Measurements from ENCODE around the gene GALNT16.
"Not testable (repeated sequence)": the region's sequence is repeated elsewhere in the genome, so short reads cannot be mapped to it uniquely, and the experiment has no call there.

The GALNT16 gene

GRCh38 chr14:69285661-69286255 lies 25.8 kb downstream of the GALNT16 start:
- no peak for DNase-seq (ENCODE audit: low read depth, low spot score)

GRCh38 chr14:69287098-69288010 lies 27.4 kb downstream of the GALNT16 start:
- no peak for DNase-seq (ENCODE audit: low read depth, low spot score)

GRCh38 chr14:69288011-69288771 lies 28.2 kb downstream of the GALNT16 start:
- DNase-seq (ENCODE audit: low read depth, low spot score) = no peak

GRCh38 chr14:69288956-69289705 lies 29.2 kb downstream of the GALNT16 start:
- DNase-seq (ENCODE audit: low read depth, low spot score) = no peak

GRCh38 chr14:69289811-69290520 lies 30.0 kb downstream of the GALNT16 start:
- DNase-seq (ENCODE audit: low read depth, low spot score) = no peak

- DNase-seq (ENCODE audit: low read depth, low spot score) = not testable (repeated sequence)
Measured at GRCh38 chr14:69290881-69291280, 30.9 kb downstream of the GALNT16 start.

- DNase-seq (ENCODE audit: low read depth, low spot score) = no peak
Measured at GRCh38 chr14:69291396-69291795, 31.4 kb downstream of the GALNT16 start.

- DNase-seq (ENCODE audit: low read depth, low spot score) = no peak
Measured at GRCh38 chr14:69291891-69292561, 32.1 kb downstream of the GALNT16 start.

- no peak for DNase-seq (ENCODE audit: low read depth, low spot score)
Measured at GRCh38 chr14:69298131-69299071, 38.4 kb downstream of the GALNT16 start.

GRCh38 chr14:69299286-69300035 lies 39.5 kb downstream of the GALNT16 start:
- no peak for DNase-seq (ENCODE audit: low read depth, low spot score)

GRCh38 chr14:69300601-69301221 lies 40.8 kb downstream of the GALNT16 start:
- no peak for DNase-seq (ENCODE audit: low read depth, low spot score)

GRCh38 chr14:69303086-69303485 lies 43.1 kb downstream of the GALNT16 start:
- no peak for DNase-seq (ENCODE audit: low read depth, low spot score)

- no peak for DNase-seq (ENCODE audit: low read depth, low spot score)
Measured at GRCh38 chr14:69312608-69313007, 52.6 kb downstream of the GALNT16 start.

- no peak for DNase-seq (ENCODE audit: low read depth, low spot score)
Measured at GRCh38 chr14:69313176-69313575, 53.2 kb downstream of the GALNT16 start.

- no peak for DNase-seq (ENCODE audit: low read depth, low spot score)
Measured at GRCh38 chr14:69314327-69314726, 54.4 kb downstream of the GALNT16 start.

GRCh38 chr14:69315301-69315700 lies 55.3 kb downstream of the GALNT16 start:
- no peak for DNase-seq (ENCODE audit: low read depth, low spot score)

- DNase-seq (ENCODE audit: low read depth, low spot score) = no peak
Measured at GRCh38 chr14:69316449-69317101, 56.6 kb downstream of the GALNT16 start.

Data from activated CD4-positive, CD25-positive, alpha-beta regulatory T cell treated with anti-CD3 and anti-CD28 coated beads, Interleukin-2, amount 50 U/mL, for 16 hours (primary cell).